GM12801 (cell line): ENCODE results near the gene ST3GAL6.

Experiments used
- CTCF ChIP-seq: IDR thresholded peaks from one replicate; pipeline ENCODE4 v1.5.1; 2011; ENCODE audit warnings: control low read depth; ENCODE audit not compliant: insufficient read length; ENCODE audit errors: extremely low read depth

ST3GAL6 gene

GRCh38 chr3:98811048-98811447 lies 47.9 kb downstream of the ST3GAL6 start:
- no peak for TF ChIP-seq CTCF

GRCh38 chr3:98812851-98813374 lies 49.8 kb downstream of the ST3GAL6 start:
- TF ChIP-seq CTCF, result no peak

GRCh38 chr3:98814817-98815420 lies 51.8 kb downstream of the ST3GAL6 start:
- TF ChIP-seq CTCF, result no peak

- no peak for TF ChIP-seq CTCF
Measured at GRCh38 chr3:98817547-98818041, 54.5 kb downstream of the ST3GAL6 start.

GRCh38 chr3:98821063-98821462 lies 57.9 kb downstream of the ST3GAL6 start:
- TF ChIP-seq CTCF, result no peak

GRCh38 chr3:98823791-98824190 lies 60.7 kb downstream of the ST3GAL6 start:
- no peak for TF ChIP-seq CTCF

GRCh38 chr3:98824256-98824655 lies 61.1 kb downstream of the ST3GAL6 start:
- no peak for TF ChIP-seq CTCF

GRCh38 chr3:98826126-98826525 lies 63.0 kb downstream of the ST3GAL6 start:
- TF ChIP-seq CTCF, result no peak
